HepG2 (cell line): ENCODE measurements around the gene KLC4. TPM values are rescaled to one million over a fixed set of nuclear protein-coding genes. Genes with fewer than 3 reads are reported as not detected.

Experiments used
- ATF6 ChIP-seq: sonication (generic); formaldehyde crosslinking; conservative IDR thresholded peaks from 2 replicates; pipeline ENCODE4 v1.4.0; 2020; ENCODE audit warnings: missing genetic modification reagents
- CEBPG ChIP-seq: IDR thresholded peaks from 2 replicates; pipeline ENCODE4 v1.6.1; 2016
- CSRNP1 ChIP-seq: sonication (generic); formaldehyde crosslinking; IDR thresholded peaks from 2 replicates; pipeline ENCODE4 v1.8.1; 2023; ENCODE audit warnings: mild to moderate bottlenecking, missing genetic modification reagents
- CSRNP2 ChIP-seq: sonication (generic); formaldehyde crosslinking; conservative IDR thresholded peaks from 2 replicates; pipeline ENCODE4 v1.8.0; 2022; ENCODE audit warnings: low read depth, missing genetic modification reagents
- ETS1 ChIP-seq: sonication (generic); formaldehyde crosslinking; IDR thresholded peaks from 2 replicates; pipeline ENCODE4 v1.4.0; 2020; ENCODE audit warnings: missing genetic modification reagents
- FOXP1 ChIP-seq, 2 experiments: fragments of 450-650 bp in 1 of 2; IDR thresholded peaks; 2 replicates each; pipeline ENCODE4 v1.6.1; 2017 to 2018; ENCODE audit warnings: antibody characterized with exemption in 1 of 2
- PITX1 ChIP-seq: sonication (generic); formaldehyde crosslinking; IDR thresholded peaks from 2 replicates; pipeline ENCODE4 v1.5.1; 2020; ENCODE audit warnings: mild to moderate bottlenecking, missing genetic modification reagents
- POLR2G ChIP-seq: fragments of 200-400 bp; formaldehyde crosslinking; IDR thresholded peaks from 2 replicates; pipeline ENCODE4 v1.6.1; 2018; ENCODE audit warnings: mild to moderate bottlenecking, low read depth, low read length, moderate library complexity
- PPARG ChIP-seq: conservative IDR thresholded peaks from 2 replicates; pipeline ENCODE4 v1.6.1; 2016; ENCODE audit warnings: missing biosample characterization, missing genetic modification reagents
- SNAPC2 ChIP-seq: sonication (generic); formaldehyde crosslinking; IDR thresholded peaks from 2 replicates; pipeline ENCODE4 v1.8.1; 2022; ENCODE audit warnings: mild to moderate bottlenecking, missing genetic modification reagents
- TBX2 ChIP-seq: sonication (generic); formaldehyde crosslinking; IDR thresholded peaks from 2 replicates; pipeline ENCODE4 v1.5.0; 2020; ENCODE audit warnings: missing genetic modification reagents, mild to moderate bottlenecking, borderline replicate concordance
- ZBTB2 ChIP-seq: sonication (generic); formaldehyde crosslinking; IDR thresholded peaks from 2 replicates; pipeline ENCODE4 v1.8.0; 2022; ENCODE audit warnings: low read depth, missing genetic modification reagents
- ZFP91 ChIP-seq: sonication (generic); formaldehyde crosslinking; IDR thresholded peaks from 2 replicates; pipeline ENCODE4 v1.9.0; 2022; ENCODE audit warnings: missing genetic modification reagents, mild to moderate bottlenecking, borderline replicate concordance
- ZNF264 ChIP-seq: sonication (generic); formaldehyde crosslinking; IDR thresholded peaks from 2 replicates; pipeline ENCODE4 v1.4.0; 2020; ENCODE audit warnings: missing genetic modification reagents
- ZNF557 ChIP-seq: sonication (generic); formaldehyde crosslinking; IDR thresholded peaks from 2 replicates; pipeline ENCODE4 v1.4.0; 2020; ENCODE audit warnings: missing genetic modification reagents
- ZNF580 ChIP-seq: IDR thresholded peaks from 2 replicates; pipeline ENCODE4 v1.6.1; 2016; ENCODE audit warnings: low read depth, borderline replicate concordance
- ZNF644 ChIP-seq: IDR thresholded peaks from 2 replicates; pipeline ENCODE4 v1.6.1; 2016; ENCODE audit warnings: low read depth
- ZNF776 ChIP-seq: sonication (generic); formaldehyde crosslinking; IDR thresholded peaks from 2 replicates; pipeline ENCODE4 v1.4.0; 2020; ENCODE audit warnings: mild to moderate bottlenecking, missing genetic modification reagents
- polyA plus RNA-seq, 8 experiments: library from polyadenylated mRNA; depleted of rRNA in 3 of 8; stranded (reverse) in 7 of 8; unstranded in 1 of 8; fragments of >200 nt; fragmentation: Illumina TruSeq in 4 of 8; extraction: Trizol in 4 of 8; gene quantifications; 2 replicates each; pipeline versions ENCODE4 v1.2.1 to v1.2.3, GENCODE V29; 2011 to 2016; ENCODE audit warnings: low read depth in 4 of 8, missing spikeins in 1 of 8, mixed read lengths in 1 of 8; ENCODE audit not compliant: insufficient read depth in 1 of 8
- total RNA-seq, 5 experiments: library from RNA; depleted of rRNA; stranded (reverse); fragments of >200 nt; fragmentation: Illumina TruSeq; extraction: Trizol; gene quantifications; 2 replicates each; pipeline ENCODE4 v1.2.3, GENCODE V29; 2016; ENCODE audit warnings: low read depth in 1 of 5

The KLC4 gene
- total and polyA plus RNA-seq, 2 of the 13 experiments (the other 11 are each of a cell fraction or from before 2014, with no cell fraction given), result 45.4 to 70.4 TPM

GRCh38 chr6:43060034-43060754 is 763 bp downstream of the KLC4 start (continued):
- TF ChIP-seq ATF6 (peak; percentile 24; the same call in 1 of the 2 replicates), ZNF776 (0 out of 2 replicates have a peak, but pooled peaks have one; percentile 37), ZBTB2 (CRISPR knock-in tag) (no peak), ZNF644 (CRISPR knock-in tag) (peak; percentile 31; the same call in 1 of the 2 replicates), ZNF557 (CRISPR knock-in tag) (no peak), FOXP1 (IDR thresholded peaks at IDR 0.05) (no peak), FOXP1 (CRISPR knock-in tag; IDR thresholded peaks at IDR 0.05) (peak; percentile 67), TBX2 (peak; percentile 90), SNAPC2 (CRISPR knock-in tag) (peak; percentile 90; the same call in 1 of the 2 replicates), ETS1 (CRISPR knock-in tag) (no peak; the same call in 1 of the 2 replicates), ZFP91 (CRISPR knock-in tag) (no peak; the same call in 1 of the 2 replicates), CSRNP2 (CRISPR knock-in tag) (no peak), ZNF580 (CRISPR knock-in tag) (no peak; the same call in 1 of the 2 replicates), PITX1 (CRISPR knock-in tag) (peak; percentile 60; the same call in 1 of the 2 replicates), CEBPG (CRISPR knock-in tag) (peak; percentile 59; the same call in 1 of the 2 replicates), PPARG (peak; percentile 76), CSRNP1 (CRISPR knock-in tag) (peak; percentile 78; the same call in 1 of the 2 replicates), ZNF264 (CRISPR knock-in tag) (0 out of 2 replicates have a peak, but pooled peaks have one; percentile 17), POLR2G (peak; percentile 75)
